Ovary (tissue), 9 donors: Measurements from ENCODE around the gene NLGN1. TPM values are rescaled to one million over a fixed set of nuclear protein-coding genes. Genes with fewer than 3 reads are reported as not detected.

Source experiments
- DNase-seq, 5 donors: peaks; one replicate each; pipeline ENCODE4 v3.0.0-alpha.2; 2019 to 2020
- H3K27ac ChIP-seq, 2 donors: fragments of 200-600 bp; one replicate each; pipeline versions ENCODE4 v1.5.1 to v1.8.0; 2019 to 2022
- H3K27me3 ChIP-seq: fragments of 200-600 bp; one replicate; pipeline ENCODE4 v1.8.0; 2022
- H3K36me3 ChIP-seq: fragments of 200-600 bp; sonication (generic); one replicate; pipeline ENCODE4 v1.5.1; 2019
- H3K4me1 ChIP-seq: one replicate; pipeline ENCODE4 v1.8.1; 2013; ENCODE audit warnings: mild to moderate bottlenecking, moderate library complexity; ENCODE audit not compliant: insufficient read depth
- H3K4me3 ChIP-seq: fragments of 200-600 bp; sonication (generic); one replicate; pipeline ENCODE4 v1.5.1; 2017
- H3K9me3 ChIP-seq, 2 donors: fragments of 200-600 bp in 1 of 2; sonication (generic) in 1 of 2; one replicate each; pipeline versions ENCODE4 v1.5.1 to v1.8.1; 2013 to 2019; ENCODE audit warnings: mild to moderate bottlenecking in 1 of 2, moderate library complexity in 1 of 2
- EP300 ChIP-seq: sonication (generic); formaldehyde crosslinking; IDR thresholded peaks from one replicate; pipeline ENCODE4 v1.6.1; 2017; ENCODE audit warnings: antibody characterized with exemption
- POLR2A ChIP-seq: fragments of 450-650 bp; IDR thresholded peaks from one replicate; pipeline ENCODE4 v1.6.1; 2017; ENCODE audit warnings: antibody characterized with exemption, mild to moderate bottlenecking, moderate library complexity
- WGBS, 3 donors: extraction: QIAGEN DNeasy Blood & Tissue Kit in 1 of 3; methylation state at CpG; one replicate each; pipeline versions ENCODE4 v1.1.5 to v1.1.7; 2013 to 2017; 5-methylcytosine and 5-hydroxymethylcytosine counted together
- intact Hi-C, 4 donors: fragments of 100-400 bp; cut with DNase I; formaldehyde crosslinking; loops; one replicate each; pipeline versions ENCODE4 v1.11.0 to v1.15.1; 2022 to 2023
- polyA plus RNA-seq, 2 donors: library from polyadenylated mRNA; stranded (reverse); fragments of 200-250 nt in 1 of 2; fragments of 350-450 nt in 1 of 2; fragmentation: Illumina TruSeq in 1 of 2; extraction: RNeasy Lipid Tissue Mini Kit (QIAGEN cat#74804) in 1 of 2; gene quantifications; one replicate each; pipeline ENCODE4 v1.2.3, GENCODE V29; 2013 to 2014
- total RNA-seq, 7 donors: library from RNA; depleted of rRNA in 2 of 7; stranded (reverse); fragments of >200 nt in 2 of 7; fragmentation: NEBNext Ultra II Directional in 3 of 7; extraction: Animal tissue kit (Norgen Biotek cat#: 25700) in 3 of 7; gene quantifications; one replicate each; pipeline versions ENCODE4 v1.1.0 to v1.2.4, GENCODE V29; 2016 to 2023
- TF ChIP-seq, protein P1 (sequence below), 3 donors: fragments of 450-650 bp in 2 of 3; fragments of 200-600 bp in 1 of 3; IDR thresholded peaks; one replicate each; pipeline versions ENCODE4 v1.5.1 to v1.8.0; 2016 to 2022; ENCODE audit warnings: antibody characterized with exemption in 3 of 3, mild to moderate bottlenecking in 1 of 3
- donor health status: DM: no; HTN: no; CAD: no; lungs with moderate emphysema.
- donor health status: DM: no; HTN: no; CAD: no.
- donor health status: Bipolar disorder and iron deficiency.
- donor health status: DM: yes; HTN: yes; CAD: no.
- donor health status: DM: no; HTN: no; CAD: no.
- donor health status: DM: yes; HTN: yes; CAD: no.

Gene NLGN1
- total and polyA plus RNA-seq, 9 donors = 1.2 to 7.7 (median 4.6) TPM

DNA sequence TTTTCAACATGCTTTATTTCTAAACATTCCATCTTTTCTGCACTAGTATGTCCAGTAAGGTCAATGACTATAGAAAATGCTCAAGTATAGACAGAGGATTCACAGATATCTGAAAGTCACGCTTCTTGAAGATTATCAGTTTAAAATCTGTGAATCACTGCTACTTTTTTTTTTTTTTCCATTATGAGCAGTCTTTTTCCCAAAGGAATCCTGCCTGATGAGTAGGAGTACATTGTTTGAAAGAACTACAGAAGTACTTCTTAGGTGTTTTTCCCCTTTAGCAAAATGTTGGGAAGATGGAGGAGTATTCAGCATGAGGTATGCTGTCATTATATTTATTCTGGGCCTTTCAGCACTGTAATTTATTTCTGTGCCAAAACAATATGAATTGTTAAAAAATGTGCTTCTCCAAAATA is 266.2 kb downstream of the NLGN1 start:
- H3K27ac ChIP-seq = no peak overlapping the region
- WGBS, 3 donors = 8 to 44% (median 30%) methylated on average over 1 of the region's 1 CpG
- intact Hi-C loops = no loop called here
- no peaks in the 10 kb centered on the region for H3K36me3 ChIP-seq
- no peaks in the 10 kb centered on the region for H3K9me3 ChIP-seq
- no peaks in the 10 kb centered on the region for H3K4me1 ChIP-seq
- H3K27me3 ChIP-seq = no peaks in the 10 kb centered on the region
- DNase-seq = no peak
- H3K4me3 ChIP-seq = no peak overlapping the region
- no peak for TF ChIP-seq POLR2A
- TF ChIP-seq, protein P1, sequence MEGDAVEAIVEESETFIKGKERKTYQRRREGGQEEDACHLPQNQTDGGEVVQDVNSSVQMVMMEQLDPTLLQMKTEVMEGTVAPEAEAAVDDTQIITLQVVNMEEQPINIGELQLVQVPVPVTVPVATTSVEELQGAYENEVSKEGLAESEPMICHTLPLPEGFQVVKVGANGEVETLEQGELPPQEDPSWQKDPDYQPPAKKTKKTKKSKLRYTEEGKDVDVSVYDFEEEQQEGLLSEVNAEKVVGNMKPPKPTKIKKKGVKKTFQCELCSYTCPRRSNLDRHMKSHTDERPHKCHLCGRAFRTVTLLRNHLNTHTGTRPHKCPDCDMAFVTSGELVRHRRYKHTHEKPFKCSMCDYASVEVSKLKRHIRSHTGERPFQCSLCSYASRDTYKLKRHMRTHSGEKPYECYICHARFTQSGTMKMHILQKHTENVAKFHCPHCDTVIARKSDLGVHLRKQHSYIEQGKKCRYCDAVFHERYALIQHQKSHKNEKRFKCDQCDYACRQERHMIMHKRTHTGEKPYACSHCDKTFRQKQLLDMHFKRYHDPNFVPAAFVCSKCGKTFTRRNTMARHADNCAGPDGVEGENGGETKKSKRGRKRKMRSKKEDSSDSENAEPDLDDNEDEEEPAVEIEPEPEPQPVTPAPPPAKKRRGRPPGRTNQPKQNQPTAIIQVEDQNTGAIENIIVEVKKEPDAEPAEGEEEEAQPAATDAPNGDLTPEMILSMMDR (IDR thresholded peaks at IDR 0.05) = no peak
- no peak for TF ChIP-seq EP300

DNA sequence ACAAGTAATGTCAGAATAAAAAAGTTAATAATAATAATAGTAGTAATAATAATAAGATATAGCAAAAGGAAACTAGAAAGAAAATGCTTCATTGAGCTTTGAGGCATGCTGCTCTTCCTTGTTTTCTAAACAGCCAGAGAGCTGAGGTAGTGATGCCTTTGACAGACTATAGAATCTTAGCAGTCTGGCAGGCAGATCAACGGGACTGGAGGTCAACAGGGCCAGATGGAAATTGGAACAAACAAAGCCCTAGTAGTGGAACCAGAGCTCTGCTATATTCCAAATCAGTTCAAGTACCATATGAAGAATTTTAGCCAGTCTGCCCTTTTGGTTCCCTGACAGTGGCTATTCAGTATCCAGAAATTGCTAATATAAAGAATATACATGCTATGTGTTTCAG is 278.6 kb downstream of the NLGN1 start:
- H3K27me3 ChIP-seq = no peaks in the 10 kb centered on the region
- 58 to 77% (median 71%) methylated on average over 1 of the region's 1 CpG for WGBS, 3 donors
- no peak for DNase-seq
- TF ChIP-seq EP300 = no peak
- TF ChIP-seq, protein P1 (IDR thresholded peaks at IDR 0.05) = no peak
- no peak for TF ChIP-seq POLR2A
- H3K4me3 ChIP-seq = no peak overlapping the region
- H3K9me3 ChIP-seq = no peaks in the 10 kb centered on the region
- H3K27ac ChIP-seq = no peak overlapping the region
- intact Hi-C loops = no loop called here
- H3K36me3 ChIP-seq = no peaks in the 10 kb centered on the region
- no peaks in the 10 kb centered on the region for H3K4me1 ChIP-seq

DNA sequence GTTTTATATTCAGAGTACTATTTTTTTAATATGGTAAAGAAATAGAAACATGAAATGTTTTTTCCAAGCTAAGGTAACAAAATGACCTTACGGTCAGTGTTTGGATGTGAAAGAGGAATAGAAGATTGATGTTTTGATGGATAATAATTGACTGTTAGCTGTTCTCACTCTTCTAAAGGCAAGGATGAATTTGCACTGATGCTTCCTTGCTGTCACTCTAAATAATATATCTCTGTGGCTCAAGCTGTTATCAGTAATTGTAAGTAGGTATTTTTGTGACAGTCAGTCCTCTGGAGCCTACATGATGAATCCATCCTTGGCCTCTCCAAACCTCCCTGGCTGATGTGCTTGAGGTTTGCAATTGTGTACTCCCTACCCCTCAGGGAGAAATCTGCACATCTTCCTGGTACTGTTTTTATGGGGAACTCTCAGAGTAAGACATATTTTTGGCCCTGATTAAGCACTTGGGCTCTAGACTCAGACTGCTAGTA is 283.7 kb downstream of the NLGN1 start:
- Histone ChIP-seq H3K36me3 (no peaks in the 10 kb centered on the region), H3K27ac (no peak overlapping the region), H3K4me1 (no peaks in the 10 kb centered on the region), H3K4me3 (no peak overlapping the region), H3K27me3 (no peaks in the 10 kb centered on the region), H3K9me3 (no peaks in the 10 kb centered on the region)
- WGBS, 3 donors = 92 to 98% (median 97%) methylated on average over 1 of the region's 1 CpG
- intact Hi-C loops = no loop called here
- DNase-seq = no peak
- TF ChIP-seq, protein P1 (IDR thresholded peaks at IDR 0.05) = no peak
- no peak for TF ChIP-seq POLR2A

DNA sequence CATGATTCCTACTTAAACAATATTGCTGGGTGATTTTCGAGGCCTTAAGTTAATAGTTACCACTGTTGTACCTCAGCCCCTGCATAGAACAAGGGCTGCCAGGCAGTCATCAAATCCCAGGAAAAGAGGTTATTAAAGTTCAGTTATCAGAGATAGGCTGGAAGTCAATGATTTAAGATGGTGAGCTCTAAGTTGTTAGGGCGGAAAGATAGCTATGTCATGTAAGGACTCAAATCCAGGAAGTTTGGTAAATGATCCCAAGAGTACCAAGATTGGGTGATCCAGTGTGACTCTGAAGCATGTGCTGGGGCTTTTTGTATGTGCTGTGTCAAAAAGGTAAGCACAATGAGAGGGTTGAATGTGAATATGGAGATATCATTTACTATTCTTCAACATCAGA is 287.9 kb downstream of the NLGN1 start:
- Histone ChIP-seq H3K36me3 (no peaks in the 10 kb centered on the region), H3K9me3 (no peaks in the 10 kb centered on the region), H3K27me3 (no peaks in the 10 kb centered on the region), H3K4me3 (no peak overlapping the region), H3K27ac (no peak overlapping the region), H3K4me1 (no peaks in the 10 kb centered on the region)
- intact Hi-C loops = no loop called here
- TF ChIP-seq, protein P1 (IDR thresholded peaks at IDR 0.05) = no peak
- TF ChIP-seq EP300 = no peak
- TF ChIP-seq POLR2A = no peak
- DNase-seq = no peak
- 93 to 95% (median 94%) methylated on average over 2 of the region's 2 CpGs for WGBS, 3 donors
